Activated CD4-positive, alpha-beta memory T cell treated with anti-CD3 and anti-CD28 coated beads, Interleukin-2, amount 10 ng/mL, durations not matched to agents 7 days and 5 days (primary cell): ENCODE results near the gene ABHD8. TPM values are rescaled to one million over a fixed set of nuclear protein-coding genes. Genes with fewer than 3 reads are reported as not detected.

Source experiments
- CTCF ChIA-PET: fragments of 350-600 bp; sonication (Branson Sonifier 250); formaldehyde crosslinking; loops from one replicate; lab custom pipeline; 2021; ENCODE audit warnings: antibody characterized with exemption, inconsistent platforms; lab: Charles Lee
- POLR2A ChIA-PET: fragments of 350-600 bp; sonication (Branson Sonifier 250); formaldehyde crosslinking; loops from one replicate; lab custom pipeline; 2021; ENCODE audit warnings: antibody characterized with exemption; lab: Charles Lee
- DNase-seq: peaks from one replicate; pipeline ENCODE4 v3.0.0-alpha.2; 2020
- H3K27ac Mint-ChIP-seq: one replicate; pipeline ENCODE4 v1.8.0; 2021; ENCODE audit warnings: mild to moderate bottlenecking, mixed read lengths
- H3K27me3 Mint-ChIP-seq: one replicate; pipeline ENCODE4 v1.8.0; 2021; ENCODE audit warnings: mixed read lengths
- H3K36me3 Mint-ChIP-seq: one replicate; pipeline ENCODE4 v1.8.0; 2021; ENCODE audit warnings: low read depth, mixed read lengths
- H3K4me1 Mint-ChIP-seq: one replicate; pipeline ENCODE4 v1.8.0; 2021; ENCODE audit warnings: mixed read lengths
- H3K4me3 Mint-ChIP-seq: one replicate; pipeline ENCODE4 v1.8.0; 2021; ENCODE audit warnings: mild to moderate bottlenecking, mixed read lengths
- H3K9me3 Mint-ChIP-seq: one replicate; pipeline ENCODE4 v1.8.0; 2021; ENCODE audit warnings: mixed read lengths
- total RNA-seq, 2 experiments: library from RNA; stranded (reverse); gene quantifications; one replicate each; pipeline ENCODE4 v1.2.3, GENCODE V29; 2021

Gene ABHD8
- total RNA-seq, 2 experiments from 2014 or later: 10.6 to 12.2 TPM

- H3K27ac Mint-ChIP-seq: no peak overlapping the region
- H3K27me3 Mint-ChIP-seq: peaks cover 15% of the 10 kb centered on the region
- POLR2A ChIA-PET: interaction anchor here (6.0 kb wide), 1 partner anchor 21 kb away, joined by 47 read pairs; the partner anchor contains the start of gene DDA1
Measured at GRCh38 chr19:17331045-17331558, 27.9 kb upstream of the ABHD8 start.

GRCh38 chr19:17330262-17331044, 27.2 kb upstream of the ABHD8 start:
- Mint-ChIP-seq H3K27ac (no peak overlapping the region), H3K4me1 (peaks cover 38% of the 10 kb centered on the region), H3K27me3 (peaks cover 15% of the 10 kb centered on the region), H3K9me3 (no peaks in the 10 kb centered on the region), H3K36me3 (peaks cover 23% of the 10 kb centered on the region), H3K4me3 (no peak overlapping the region)
- DNase-seq: no peak
- ChIA-PET POLR2A (interaction anchor here (1.5 to 6.0 kb wide), 2 partner anchors 9 to 21 kb away, joined by 3 to 47 read pairs; partner anchors contain the start of gene DDA1), CTCF (no interaction called here)

More at GRCh38 chr19:17331045-17331558, 27.9 kb upstream of the ABHD8 start:
- DNase-seq: no peak
- H3K4me1 Mint-ChIP-seq: peaks cover 41% of the 10 kb centered on the region
- no peaks in the 10 kb centered on the region for H3K9me3 Mint-ChIP-seq
- H3K36me3 Mint-ChIP-seq: peaks cover 23% of the 10 kb centered on the region
- CTCF ChIA-PET: no interaction called here
- no peak overlapping the region for H3K4me3 Mint-ChIP-seq

GRCh38 chr19:17329366-17330261, 26.4 kb upstream of the ABHD8 start:
- H3K9me3 Mint-ChIP-seq: no peaks in the 10 kb centered on the region
- CTCF ChIA-PET: no interaction called here
- POLR2A ChIA-PET: interaction anchor here (1.0 to 6.0 kb wide), 4 partner anchors 8 to 20 kb away, joined by 3 to 47 read pairs (median 5); partner anchors contain the start of gene DDA1
- peaks cover 23% of the 10 kb centered on the region for H3K36me3 Mint-ChIP-seq
- H3K4me1 Mint-ChIP-seq: peaks cover 30% of the 10 kb centered on the region
- peaks cover 15% of the 10 kb centered on the region for H3K27me3 Mint-ChIP-seq
- DNase-seq: no peak
- no peak overlapping the region for H3K4me3 Mint-ChIP-seq
- H3K27ac Mint-ChIP-seq: no peak overlapping the region

GRCh38 chr19:17328517-17329365, 25.5 kb upstream of the ABHD8 start:
- H3K9me3 Mint-ChIP-seq: no peaks in the 10 kb centered on the region
- ChIA-PET CTCF (interaction anchor here (0.6 kb wide), 1 partner anchor 16 kb away, joined by 3 read pairs; no protein-coding TSS in a partner anchor), POLR2A (interaction anchor here (1.0 to 1.8 kb wide), 3 partner anchors 10 to 19 kb away, joined by 5 read pairs; partner anchors contain the start of gene DDA1)
- peaks cover 26% of the 10 kb centered on the region for H3K4me1 Mint-ChIP-seq
- DNase-seq: no peak
- peak overlapping the region; percentile 32 for H3K4me3 Mint-ChIP-seq
- H3K27me3 Mint-ChIP-seq: peaks cover 15% of the 10 kb centered on the region
- no peak overlapping the region for H3K27ac Mint-ChIP-seq
- H3K36me3 Mint-ChIP-seq: peaks cover 20% of the 10 kb centered on the region

GRCh38 chr19:17327654-17328516, 24.7 kb upstream of the ABHD8 start:
- DNase-seq: peak; percentile 55
- ChIA-PET CTCF (interaction anchor here (0.6 kb wide), 1 partner anchor 16 kb away, joined by 3 read pairs; no protein-coding TSS in a partner anchor), POLR2A (interaction anchor here (1.0 to 1.8 kb wide), 3 partner anchors 9 to 19 kb away, joined by 5 read pairs; partner anchors contain the start of gene DDA1)
- Mint-ChIP-seq H3K36me3 (peaks cover 15% of the 10 kb centered on the region), H3K27ac (no peak overlapping the region), H3K27me3 (peaks cover 15% of the 10 kb centered on the region), H3K9me3 (no peaks in the 10 kb centered on the region), H3K4me1 (peaks cover 23% of the 10 kb centered on the region), H3K4me3 (peak overlapping the region; percentile 32)

- CTCF ChIA-PET: no interaction called here
- H3K4me3 Mint-ChIP-seq: no peak overlapping the region
- POLR2A ChIA-PET: interaction anchor here (1.4 to 1.5 kb wide), 3 partner anchors 8 to 17 kb away, joined by 3 to 5 read pairs (median 3); no protein-coding TSS in a partner anchor
Measured at GRCh38 chr19:17327068-17327653, 23.9 kb upstream of the ABHD8 start.

GRCh38 chr19:17326595-17326966, 23.4 kb upstream of the ABHD8 start:
- no peak for DNase-seq
- ChIA-PET CTCF (no interaction called here), POLR2A (interaction anchor here (1.4 to 1.5 kb wide), 2 partner anchors 9 to 16 kb away, joined by 3 read pairs; no protein-coding TSS in a partner anchor)
- Mint-ChIP-seq H3K27me3 (peaks cover 15% of the 10 kb centered on the region), H3K4me3 (no peak overlapping the region), H3K27ac (no peak overlapping the region), H3K4me1 (peaks cover 17% of the 10 kb centered on the region), H3K9me3 (no peaks in the 10 kb centered on the region), H3K36me3 (peaks cover 15% of the 10 kb centered on the region)

More at GRCh38 chr19:17327068-17327653, 23.9 kb upstream of the ABHD8 start:
- Mint-ChIP-seq H3K36me3 (peaks cover 15% of the 10 kb centered on the region), H3K9me3 (no peaks in the 10 kb centered on the region), H3K4me1 (peaks cover 17% of the 10 kb centered on the region), H3K27ac (no peak overlapping the region), H3K27me3 (peaks cover 15% of the 10 kb centered on the region)
- DNase-seq: no peak

GRCh38 chr19:17325881-17326594, 22.8 kb upstream of the ABHD8 start:
- no peaks in the 10 kb centered on the region for H3K9me3 Mint-ChIP-seq
- ChIA-PET CTCF (no interaction called here), POLR2A (interaction anchor here (1.4 to 2.2 kb wide), 3 partner anchors 8 to 17 kb away, joined by 3 to 10 read pairs (median 3); partner anchors contain the start of gene DDA1)
- peaks cover 15% of the 10 kb centered on the region for H3K27me3 Mint-ChIP-seq
- no peak overlapping the region for H3K4me3 Mint-ChIP-seq
- H3K4me1 Mint-ChIP-seq: peaks cover 17% of the 10 kb centered on the region
- peaks cover 16% of the 10 kb centered on the region for H3K36me3 Mint-ChIP-seq
- H3K27ac Mint-ChIP-seq: no peak overlapping the region
- no peak for DNase-seq

- DNase-seq: no peak
- Mint-ChIP-seq H3K4me3 (no peak overlapping the region), H3K27me3 (peaks cover 9% of the 10 kb centered on the region), H3K36me3 (peaks cover 18% of the 10 kb centered on the region), H3K27ac (no peak overlapping the region), H3K9me3 (no peaks in the 10 kb centered on the region), H3K4me1 (peaks cover 12% of the 10 kb centered on the region)
- CTCF ChIA-PET: no interaction called here
- POLR2A ChIA-PET: interaction anchor here (1.3 to 4.9 kb wide), 3 partner anchors 8 to 16 kb away, joined by 4 to 21 read pairs (median 10); partner anchors contain the start of gene DDA1
Measured at GRCh38 chr19:17325133-17325532, 21.9 kb upstream of the ABHD8 start.

- no peak for DNase-seq
- Mint-ChIP-seq H3K4me1 (peaks cover 8% of the 10 kb centered on the region), H3K9me3 (no peaks in the 10 kb centered on the region), H3K27me3 (peaks cover 4% of the 10 kb centered on the region), H3K4me3 (no peak overlapping the region), H3K27ac (no peak overlapping the region), H3K36me3 (peaks cover 21% of the 10 kb centered on the region)
- CTCF ChIA-PET: no interaction called here
- POLR2A ChIA-PET: interaction anchor here (1.0 to 4.9 kb wide), 4 partner anchors 9 to 21 kb away, joined by 4 to 21 read pairs (median 7); partner anchors contain the start of genes ABHD8 and DDA1
Measured at GRCh38 chr19:17324357-17325114, 21.3 kb upstream of the ABHD8 start.
